NK-92 treated with Interleukin-12 subunit alpha and Interleukin-12 subunit beta, amount 100 ng/mL, for 24 hours (cell line): ENCODE measurements around the gene RAB14.
"Not testable (repeated sequence)": the region's sequence is repeated elsewhere in the genome, so short reads cannot be mapped to it uniquely, and the experiment has no call there.

Experiments
- DNase-seq: peaks from one replicate; lab custom pipeline; 2025; lab: John Stamatoyannopoulos, UW

The RAB14 gene

DNA sequence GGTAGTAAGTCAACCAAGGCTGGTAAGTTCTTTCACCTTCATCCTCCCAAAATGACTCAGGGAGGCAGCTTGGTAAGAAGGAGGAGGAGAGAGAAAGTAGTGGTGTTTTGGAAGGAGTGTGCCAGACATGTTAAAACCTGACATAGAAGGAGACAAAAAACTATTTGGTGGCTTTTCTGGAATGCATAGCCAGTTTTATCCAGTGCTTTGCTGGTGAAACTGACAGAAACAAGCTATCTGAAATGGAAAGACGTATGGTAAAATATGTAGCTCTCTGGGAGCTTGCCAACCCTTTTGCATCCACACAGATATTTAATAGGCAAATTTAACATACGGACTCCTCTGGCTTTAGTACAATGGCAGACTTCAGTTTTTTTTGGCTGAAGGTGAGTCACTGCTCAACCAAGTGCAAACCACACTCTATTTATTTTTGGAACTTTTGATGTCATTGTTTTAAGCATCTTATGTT is 45.4 kb downstream of the RAB14 start:
- DNase-seq = no peak

DNA sequence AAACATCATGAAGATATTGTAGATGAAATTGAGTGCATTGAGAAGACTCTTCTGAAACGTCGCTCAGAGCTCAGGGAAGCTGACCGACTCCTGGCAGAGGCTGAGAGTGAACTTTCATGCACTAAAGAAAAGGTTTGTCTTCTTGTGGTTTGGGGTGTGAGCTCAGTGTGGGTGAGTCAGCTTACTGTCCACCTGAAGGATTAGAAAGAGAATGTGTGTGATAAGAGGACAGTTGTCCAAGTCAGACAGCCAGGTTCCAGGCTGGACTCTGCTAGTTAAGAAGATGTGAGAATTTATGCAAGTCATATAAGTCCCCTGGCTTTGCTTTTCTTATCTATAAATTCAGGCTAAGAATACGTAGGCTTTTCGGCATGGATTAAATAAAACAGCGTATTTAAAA is 46.9 kb downstream of the RAB14 start:
- DNase-seq = no peak

DNA sequence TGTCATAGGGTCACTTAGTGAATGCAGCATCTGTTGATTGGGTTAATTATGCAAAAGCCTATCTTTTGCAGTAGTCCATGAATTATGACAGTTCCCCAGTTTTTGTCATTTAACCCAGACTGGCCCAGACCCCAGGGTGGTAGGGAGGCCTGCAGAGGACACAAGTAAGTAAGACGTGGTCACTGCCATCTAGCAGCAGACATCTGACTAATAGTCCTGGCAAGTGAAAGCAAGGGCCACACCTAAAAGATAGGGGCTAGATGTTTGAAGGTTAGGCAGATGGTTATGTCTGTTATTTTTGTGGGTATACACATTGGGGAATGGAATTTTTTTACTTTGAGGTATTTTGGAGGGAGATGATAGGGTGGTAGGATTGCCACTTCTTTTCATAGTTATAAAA is 48.0 kb downstream of the RAB14 start:
- no peak for DNase-seq

DNA sequence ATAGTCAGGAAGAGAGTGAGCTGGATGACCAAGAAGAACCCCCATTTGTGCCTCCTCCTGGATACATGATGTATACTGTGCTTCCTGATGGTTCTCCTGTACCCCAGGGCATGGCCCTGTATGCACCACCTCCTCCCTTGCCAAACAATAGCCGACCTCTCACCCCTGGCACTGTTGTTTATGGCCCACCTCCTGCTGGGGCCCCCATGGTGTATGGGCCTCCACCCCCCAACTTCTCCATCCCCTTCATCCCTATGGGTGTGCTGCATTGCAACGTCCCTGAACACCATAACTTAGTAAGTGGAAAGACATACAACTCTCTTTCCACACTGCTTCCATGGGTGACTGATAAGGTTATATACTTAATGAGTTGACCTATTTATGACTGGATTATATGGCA is 51.5 kb downstream of the RAB14 start:
- DNase-seq = no peak

DNA sequence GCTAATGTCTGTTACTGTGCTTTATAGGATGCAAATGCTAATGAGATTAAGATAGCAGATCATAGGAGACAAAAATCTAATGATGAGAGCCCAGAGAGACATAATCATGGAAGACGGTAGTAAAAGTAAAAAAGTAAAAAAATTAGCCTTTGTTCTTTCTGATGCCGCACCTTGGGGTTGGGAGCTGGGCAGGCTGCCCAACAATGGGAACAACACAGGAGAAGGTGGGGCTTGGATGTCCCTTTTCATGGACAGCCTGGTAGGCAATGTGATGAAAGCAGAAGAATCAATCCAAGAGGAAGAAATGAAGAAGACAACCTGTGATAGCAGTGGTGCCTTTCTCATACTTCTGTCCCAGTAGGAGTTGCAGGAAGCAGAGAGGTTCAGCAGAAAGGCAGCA is 57.2 kb downstream of the RAB14 start:
- DNase-seq = no peak

DNA sequence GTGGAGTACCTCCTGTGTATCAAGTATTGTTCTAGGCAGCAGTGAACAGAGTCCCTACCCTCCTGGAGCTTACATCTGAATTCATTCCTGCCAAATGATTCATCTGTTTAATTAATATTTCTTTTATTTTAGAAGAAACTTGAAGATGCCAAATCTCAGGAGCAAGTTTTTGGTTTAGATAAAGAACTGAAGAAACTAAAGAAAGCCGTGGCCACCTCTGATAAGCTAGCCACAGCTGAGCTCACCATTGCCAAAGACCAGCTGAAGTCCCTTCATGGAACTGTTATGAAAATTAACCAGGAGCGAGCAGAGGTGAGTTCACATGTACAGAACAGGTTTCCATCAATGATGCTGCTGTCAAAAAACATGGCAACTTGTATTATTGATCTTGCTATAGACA is 57.9 kb downstream of the RAB14 start:
- no peak for DNase-seq

DNA sequence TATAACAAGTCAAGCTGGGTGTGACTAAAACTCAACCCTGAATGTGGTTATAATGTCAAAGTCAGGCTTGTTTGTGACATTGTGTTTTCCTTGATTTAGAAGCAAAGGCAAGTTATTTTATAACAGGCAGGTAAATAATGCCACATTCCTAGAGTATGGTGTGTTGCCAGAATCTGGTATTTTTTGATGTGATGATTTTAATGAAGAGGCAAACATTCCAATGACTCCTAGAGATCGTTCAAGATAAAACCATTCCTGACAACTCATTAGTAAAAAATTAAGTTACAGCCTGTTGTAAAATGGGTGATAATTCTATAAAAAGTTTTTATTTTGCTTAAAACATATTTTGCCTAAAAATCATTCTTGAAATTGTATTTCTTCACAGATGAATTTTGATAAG is 60.0 kb downstream of the RAB14 start:
- no peak for DNase-seq

DNA sequence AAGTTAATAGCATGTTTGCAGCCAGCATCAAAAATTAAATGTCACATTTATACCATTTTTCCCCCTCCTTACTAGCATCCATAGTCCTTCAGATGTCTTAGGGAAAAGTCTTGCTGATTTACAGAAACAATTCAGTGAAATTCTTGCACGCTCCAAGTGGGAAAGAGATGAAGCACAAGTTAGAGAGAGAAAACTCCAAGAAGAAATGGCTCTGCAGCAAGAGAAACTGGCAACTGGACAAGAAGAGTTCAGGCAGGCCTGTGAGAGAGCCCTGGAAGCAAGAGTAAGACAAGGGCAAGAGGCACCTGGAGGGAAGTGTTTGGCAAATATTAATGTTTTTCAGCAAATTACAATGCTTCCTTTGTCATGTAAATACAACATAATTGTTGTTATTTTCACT is 60.4 kb downstream of the RAB14 start:
- no peak for DNase-seq

DNA sequence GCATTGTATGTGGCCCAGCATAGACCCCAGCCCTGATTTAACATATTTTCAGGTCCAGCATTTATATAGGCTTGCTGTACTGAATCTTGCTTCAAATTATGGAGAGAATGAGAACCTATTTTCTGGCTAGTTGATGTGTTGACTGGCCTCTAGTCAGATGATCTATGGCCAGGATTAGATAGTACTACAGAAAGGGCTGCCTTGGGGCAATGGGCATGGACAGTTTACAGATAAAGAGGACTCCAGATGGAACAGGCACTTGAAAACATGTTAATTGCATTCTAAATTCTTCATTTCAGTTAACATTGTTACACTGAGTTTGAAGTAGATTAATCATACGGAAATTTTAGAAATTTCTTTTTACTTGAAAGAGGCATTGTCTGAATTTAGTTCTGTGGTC is 61.5 kb downstream of the RAB14 start:
- no peak for DNase-seq

DNA sequence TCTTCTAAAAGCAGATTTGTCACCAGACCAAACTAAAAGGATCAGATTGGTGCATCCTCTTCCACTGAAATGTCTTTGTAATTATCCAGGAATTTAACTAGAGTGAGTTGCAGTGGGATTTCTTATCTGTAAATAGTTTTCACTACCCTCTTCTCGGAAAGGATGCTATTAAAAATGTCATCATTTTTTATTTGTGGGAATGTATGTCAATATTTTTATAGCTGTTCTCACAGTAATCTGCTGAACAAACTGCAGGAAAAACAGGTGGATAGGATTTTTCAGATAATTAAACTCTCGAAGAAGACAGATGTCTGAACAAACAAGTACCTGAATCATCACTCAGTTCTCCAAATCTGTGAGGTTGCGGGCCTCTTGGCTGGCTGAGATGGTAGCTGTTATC is 62.7 kb downstream of the RAB14 start:
- no peak for DNase-seq

DNA sequence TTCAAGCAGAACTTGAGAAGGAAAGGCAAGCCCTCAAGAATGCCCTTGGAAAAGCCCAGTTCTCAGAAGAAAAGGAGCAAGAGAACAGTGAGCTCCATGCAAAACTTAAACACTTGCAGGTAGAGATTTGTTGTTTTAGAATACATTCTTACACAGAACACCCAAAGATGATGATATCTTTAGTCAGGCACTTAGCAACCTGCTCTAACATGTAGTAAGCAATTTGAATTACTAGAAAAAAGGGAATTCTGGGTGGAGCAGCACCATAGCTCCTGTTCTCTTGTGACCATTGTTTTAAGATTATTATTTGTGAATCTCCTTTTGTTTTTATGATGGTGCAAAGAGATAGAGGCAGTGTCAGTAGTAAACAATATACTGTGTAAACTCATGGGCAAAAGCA is 63.1 kb downstream of the RAB14 start:
- DNase-seq = no peak

DNA sequence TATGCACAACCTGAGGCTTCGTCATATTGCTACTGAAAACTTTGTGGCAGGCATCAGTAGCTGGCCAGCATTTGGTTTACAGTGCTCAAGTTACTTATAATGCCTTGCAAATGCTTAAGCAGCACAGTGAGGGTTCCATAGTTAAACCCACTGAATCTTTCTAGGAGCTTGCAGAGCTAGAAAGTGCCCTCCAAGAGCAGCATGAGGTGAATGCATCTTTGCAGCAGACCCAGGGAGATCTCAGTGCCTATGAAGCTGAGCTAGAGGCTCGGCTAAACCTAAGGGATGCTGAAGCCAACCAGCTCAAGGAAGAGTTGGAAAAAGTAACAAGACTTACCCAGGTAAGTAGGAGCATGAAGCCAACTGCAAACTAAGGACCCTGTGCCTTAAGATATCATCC is 66.0 kb downstream of the RAB14 start:
- DNase-seq = no peak

DNA sequence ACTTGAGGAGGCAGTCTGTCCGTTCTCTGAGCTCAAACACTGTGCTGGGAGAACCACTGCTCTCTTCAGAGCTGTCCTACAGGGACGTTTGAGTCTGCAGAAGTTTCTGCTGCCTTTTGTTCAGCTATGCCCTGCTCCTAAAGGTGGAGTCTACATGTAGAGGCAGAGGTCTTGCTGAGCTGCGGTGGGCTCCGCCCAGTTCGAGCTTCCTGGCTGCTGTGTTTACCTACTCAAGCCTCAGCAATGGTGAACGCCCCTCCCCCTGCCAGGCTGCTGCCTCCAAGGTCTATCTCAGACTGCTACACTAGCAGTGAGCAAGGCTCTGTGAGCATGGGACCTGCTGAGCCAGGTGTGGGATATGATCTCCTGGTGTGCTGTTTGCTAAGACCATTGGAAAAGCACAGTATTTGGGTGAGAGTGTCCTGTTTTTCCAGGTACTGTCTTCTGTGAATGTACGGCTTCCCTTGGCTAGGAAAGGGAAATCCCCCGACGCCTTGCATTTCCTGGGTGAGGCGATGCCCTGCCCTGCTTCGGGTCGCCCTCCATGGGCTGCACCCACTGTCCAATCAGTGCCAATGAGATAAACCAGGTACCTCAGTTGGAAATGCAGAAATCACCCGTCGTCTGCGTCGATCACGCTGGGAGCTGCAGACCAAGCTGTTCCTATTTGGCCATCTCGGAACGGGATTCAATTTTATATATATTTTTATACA is 68.4 kb downstream of the RAB14 start:
- no peak for DNase-seq

DNA sequence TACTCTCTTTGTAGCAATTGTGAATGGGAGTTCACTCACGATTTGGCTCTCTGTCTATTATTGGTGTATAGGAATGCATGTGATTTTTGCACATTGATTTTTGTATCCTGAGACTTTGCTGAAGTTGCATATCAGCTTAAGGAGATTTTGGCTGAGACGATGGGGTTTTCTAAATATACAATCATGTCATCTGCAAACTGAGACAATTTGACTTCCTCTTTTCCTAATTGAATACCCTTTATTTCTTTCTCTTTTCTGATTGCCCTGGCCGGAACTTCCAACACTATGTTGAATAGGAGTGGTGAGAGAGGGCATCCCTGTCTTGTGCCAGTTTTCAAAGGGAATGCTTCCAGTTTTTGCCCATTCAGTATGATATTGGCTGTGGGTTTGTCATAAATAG is 72.3 kb downstream of the RAB14 start:
- DNase-seq = not testable (repeated sequence)
